Measurements from ENCODE around the gene CP. TPM values are rescaled to one million over a fixed set of nuclear protein-coding genes. Genes with fewer than 3 reads are reported as not detected.

Gene CP
- total RNA-seq = 0.21 and 0.48 TPM in 2 replicates

DNA sequence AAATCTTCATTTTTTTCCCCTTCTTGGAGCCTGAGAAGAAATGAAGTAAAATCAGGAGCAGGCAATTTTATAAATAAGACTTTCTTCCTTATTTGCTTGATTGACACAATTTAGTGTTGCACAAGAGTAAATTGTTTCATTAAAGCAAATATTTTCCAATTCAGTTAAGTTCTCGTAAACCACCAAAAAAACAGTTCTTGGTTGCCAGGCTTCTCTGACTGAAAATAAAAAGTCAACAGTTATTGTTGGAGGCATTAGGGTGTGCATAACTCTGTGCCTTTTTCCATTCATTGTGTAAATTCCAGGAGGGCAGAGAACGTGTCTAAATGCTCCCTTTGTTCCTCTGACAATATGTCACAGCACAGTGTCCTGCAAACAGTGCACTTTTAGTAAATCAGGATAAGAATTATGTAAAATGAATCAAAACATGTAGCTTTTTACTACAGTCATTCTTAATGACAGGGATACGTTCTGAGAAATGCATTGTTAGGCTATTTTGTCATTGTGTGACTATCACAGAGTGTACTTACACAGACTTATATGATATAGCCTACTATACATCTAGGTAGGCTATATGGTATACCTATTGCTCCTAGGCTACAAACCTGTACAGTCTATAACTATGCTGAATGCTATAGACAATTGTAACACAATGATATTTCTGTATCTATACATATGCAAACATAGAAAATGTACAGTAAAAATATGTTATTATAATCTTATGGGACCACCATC is at the start of gene CP:
Gene CP (minus strand): TSS at position 47 of the 735 bp plus-strand sequence. CDS start 37 bp downstream, at position 10.

GRCh38 chr3:149129326-149130205 is 92.1 kb downstream of the CP start, which contains the start of gene HPS3:
Gene HPS3, plus strand, starts transcription at chr3:149129638. Its CDS starts 86 bp downstream, at chr3:149129724.

Other genes with a start within 250 kb of the CP start
- 17.6 and 26.4 TPM in 2 replicates for gene GYG1, start 230.3 kb downstream of the CP start, total RNA-seq
- 23.6 and 24.9 TPM in 2 replicates for gene HLTF, start 135.3 kb downstream of the CP start, total RNA-seq
- gene HPS3, start 92.2 kb downstream of the CP start, total RNA-seq = 19.4 and 19.5 TPM in 2 replicates
- 0.21 and 8.0 TPM in 2 replicates for gene TM4SF18, start 111.8 kb upstream of the CP start, total RNA-seq
- 79.7 and 277 TPM in 2 replicates for gene TM4SF1, start 155.8 kb upstream of the CP start, total RNA-seq